ENCODE results near the gene FAH. TPM values are rescaled to one million over a fixed set of nuclear protein-coding genes. Genes with fewer than 3 reads are reported as not detected.
"Not testable (repeated sequence)": the region's sequence is repeated elsewhere in the genome, so short reads cannot be mapped to it uniquely, and the experiment has no call there.

The FAH gene
- total RNA-seq, 4 donors from 2014 or later, result 5.4 to 29.0 (median 11.2) TPM

DNA sequence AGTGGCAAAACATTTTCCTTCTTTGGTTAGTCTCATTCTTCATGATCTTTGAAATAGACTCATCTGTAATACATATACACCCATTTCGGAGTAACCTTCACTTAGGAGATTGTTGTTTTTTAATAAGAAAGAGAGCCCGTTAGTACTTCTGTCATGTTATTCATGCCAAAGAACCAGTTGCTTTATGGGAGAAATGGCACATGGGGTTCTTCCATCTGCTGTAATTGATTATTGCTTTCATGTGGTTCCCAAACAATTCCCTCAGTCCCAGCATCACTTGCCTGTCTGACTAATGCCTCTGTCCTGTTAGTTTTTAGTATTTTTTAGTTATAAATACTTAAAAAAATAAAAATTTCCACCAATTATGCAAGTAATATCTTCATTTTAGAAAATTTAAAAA is 33.8 kb upstream of the FAH start:
- H3K27ac ChIP-seq, result no peak overlapping the region
- H3K36me3 ChIP-seq, result no peaks in the 10 kb centered on the region
- intact Hi-C loops (cut with DNase I; ENCODE audit: low total_unique reads), result no loop called here
- no peaks in the 10 kb centered on the region for H3K4me1 ChIP-seq
- no peaks in the 10 kb centered on the region for H3K9me3 ChIP-seq
- no peaks in the 10 kb centered on the region for H3K27me3 ChIP-seq
- no peak overlapping the region for H3K4me3 ChIP-seq
- TF ChIP-seq POLR2A (IDR thresholded peaks at IDR 0.05), result no peak
- TF ChIP-seq, protein P1, sequence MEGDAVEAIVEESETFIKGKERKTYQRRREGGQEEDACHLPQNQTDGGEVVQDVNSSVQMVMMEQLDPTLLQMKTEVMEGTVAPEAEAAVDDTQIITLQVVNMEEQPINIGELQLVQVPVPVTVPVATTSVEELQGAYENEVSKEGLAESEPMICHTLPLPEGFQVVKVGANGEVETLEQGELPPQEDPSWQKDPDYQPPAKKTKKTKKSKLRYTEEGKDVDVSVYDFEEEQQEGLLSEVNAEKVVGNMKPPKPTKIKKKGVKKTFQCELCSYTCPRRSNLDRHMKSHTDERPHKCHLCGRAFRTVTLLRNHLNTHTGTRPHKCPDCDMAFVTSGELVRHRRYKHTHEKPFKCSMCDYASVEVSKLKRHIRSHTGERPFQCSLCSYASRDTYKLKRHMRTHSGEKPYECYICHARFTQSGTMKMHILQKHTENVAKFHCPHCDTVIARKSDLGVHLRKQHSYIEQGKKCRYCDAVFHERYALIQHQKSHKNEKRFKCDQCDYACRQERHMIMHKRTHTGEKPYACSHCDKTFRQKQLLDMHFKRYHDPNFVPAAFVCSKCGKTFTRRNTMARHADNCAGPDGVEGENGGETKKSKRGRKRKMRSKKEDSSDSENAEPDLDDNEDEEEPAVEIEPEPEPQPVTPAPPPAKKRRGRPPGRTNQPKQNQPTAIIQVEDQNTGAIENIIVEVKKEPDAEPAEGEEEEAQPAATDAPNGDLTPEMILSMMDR (IDR thresholded peaks at IDR 0.05), result no peak
- no peak for DNase-seq

DNA sequence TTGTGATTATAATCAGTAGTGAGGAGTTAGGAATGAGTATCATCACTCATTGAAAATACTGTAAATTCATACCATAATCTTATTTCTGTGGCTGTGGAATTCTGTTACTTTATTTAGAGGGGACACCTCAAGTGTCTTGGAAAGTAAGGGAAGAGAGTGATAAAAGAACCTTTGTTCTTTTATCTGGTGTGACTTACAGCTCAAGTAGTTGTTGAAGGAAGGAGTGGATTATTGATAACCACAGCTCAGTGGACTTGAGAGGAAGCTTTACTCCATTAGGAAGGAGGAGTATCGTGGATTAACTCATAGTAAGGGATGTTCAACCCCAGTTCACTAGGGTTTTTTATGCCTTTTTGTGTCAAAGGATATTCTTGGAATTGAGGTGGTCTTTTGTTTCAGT is 32.2 kb upstream of the FAH start:
- TF ChIP-seq POLR2A (IDR thresholded peaks at IDR 0.05), result no peak
- TF ChIP-seq, protein P1 (IDR thresholded peaks at IDR 0.05), result no peak
- intact Hi-C loops (cut with DNase I; ENCODE audit: low total_unique reads), result no loop called here
- DNase-seq, result no peak
- Histone ChIP-seq H3K27me3 (no peaks in the 10 kb centered on the region), H3K36me3 (no peaks in the 10 kb centered on the region), H3K27ac (no peak overlapping the region), H3K9me3 (no peaks in the 10 kb centered on the region), H3K4me1 (no peaks in the 10 kb centered on the region), H3K4me3 (no peak overlapping the region)

DNA sequence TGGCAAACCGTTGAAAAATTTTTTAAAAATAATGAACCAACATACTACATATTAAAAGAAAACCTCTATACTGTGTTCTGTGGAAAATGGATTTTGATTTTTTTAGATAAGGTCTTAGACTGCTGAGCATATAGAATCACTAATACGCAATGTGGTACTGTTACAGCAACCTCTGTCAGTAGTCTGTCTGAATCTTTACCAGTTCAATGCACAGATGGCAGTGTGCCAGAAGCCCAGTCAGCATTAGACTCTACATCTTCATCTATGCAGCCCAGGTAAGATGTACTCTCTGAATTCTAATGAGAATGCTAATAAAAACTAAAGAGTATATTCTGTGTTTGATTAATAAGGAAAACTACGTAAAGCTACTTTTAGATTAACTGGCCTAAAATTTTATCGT is 31.3 kb upstream of the FAH start:
- no peak overlapping the region for H3K4me3 ChIP-seq
- no peaks in the 10 kb centered on the region for H3K4me1 ChIP-seq
- H3K27ac ChIP-seq, result no peak overlapping the region
- TF ChIP-seq, protein P1 (IDR thresholded peaks at IDR 0.05), result no peak
- no peak for TF ChIP-seq POLR2A (IDR thresholded peaks at IDR 0.05)
- DNase-seq, result no peak
- intact Hi-C loops (cut with DNase I; ENCODE audit: low total_unique reads), result no loop called here
- H3K36me3 ChIP-seq, result no peaks in the 10 kb centered on the region
- H3K27me3 ChIP-seq, result no peaks in the 10 kb centered on the region
- H3K9me3 ChIP-seq, result no peaks in the 10 kb centered on the region

DNA sequence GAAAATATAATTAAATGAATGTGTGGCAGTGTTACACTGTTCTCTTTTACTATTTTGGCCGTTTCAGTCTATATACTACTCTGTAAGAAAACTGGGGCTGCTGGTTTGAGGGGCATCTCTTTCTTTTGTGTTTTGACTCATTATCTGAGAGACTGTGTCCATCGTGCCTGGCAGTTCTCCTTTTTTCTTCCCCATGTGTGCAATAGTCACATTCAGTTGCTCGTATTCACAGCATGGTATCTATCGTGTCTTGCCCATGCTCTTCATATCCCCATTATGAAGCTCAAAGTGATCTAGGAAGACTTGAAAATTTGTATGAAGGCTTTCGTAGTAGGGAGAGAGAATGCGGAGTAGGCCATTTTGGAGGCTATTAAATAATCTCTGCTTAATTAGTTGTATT is 29.8 kb upstream of the FAH start:
- Histone ChIP-seq H3K27ac (no peak overlapping the region), H3K4me1 (no peaks in the 10 kb centered on the region), H3K36me3 (no peaks in the 10 kb centered on the region), H3K4me3 (no peak overlapping the region), H3K9me3 (no peaks in the 10 kb centered on the region), H3K27me3 (no peaks in the 10 kb centered on the region)
- no peak for DNase-seq
- no peak for TF ChIP-seq POLR2A (IDR thresholded peaks at IDR 0.05)
- TF ChIP-seq, protein P1 (IDR thresholded peaks at IDR 0.05), result no peak
- intact Hi-C loops (cut with DNase I; ENCODE audit: low total_unique reads), result no loop called here

DNA sequence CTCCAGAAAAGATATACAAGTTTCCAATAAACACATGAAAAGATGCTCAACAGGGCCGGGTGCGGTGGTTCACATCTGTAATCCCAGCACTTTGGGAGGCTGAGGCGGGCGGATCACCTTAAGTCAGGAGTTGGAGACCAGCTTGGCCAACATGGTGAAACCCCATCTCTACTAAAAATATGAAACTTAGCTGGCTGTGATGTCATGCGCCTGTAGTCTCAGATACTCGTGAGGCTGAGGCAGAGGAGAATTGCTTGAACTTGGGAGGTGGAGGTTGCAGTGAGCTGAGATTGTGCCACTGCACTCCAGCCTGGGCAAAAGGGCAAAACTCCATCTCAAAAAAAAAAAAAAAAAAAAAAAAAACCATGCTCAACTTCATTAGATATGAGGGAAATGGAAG is 25.5 kb upstream of the FAH start:
- H3K27me3 ChIP-seq; H3K4me1 ChIP-seq; H3K9me3 ChIP-seq; DNase-seq; H3K27ac ChIP-seq; H3K36me3 ChIP-seq; intact Hi-C loops (cut with DNase I; ENCODE audit: low total_unique reads); H3K4me3 ChIP-seq: not testable (repeated sequence)

DNA sequence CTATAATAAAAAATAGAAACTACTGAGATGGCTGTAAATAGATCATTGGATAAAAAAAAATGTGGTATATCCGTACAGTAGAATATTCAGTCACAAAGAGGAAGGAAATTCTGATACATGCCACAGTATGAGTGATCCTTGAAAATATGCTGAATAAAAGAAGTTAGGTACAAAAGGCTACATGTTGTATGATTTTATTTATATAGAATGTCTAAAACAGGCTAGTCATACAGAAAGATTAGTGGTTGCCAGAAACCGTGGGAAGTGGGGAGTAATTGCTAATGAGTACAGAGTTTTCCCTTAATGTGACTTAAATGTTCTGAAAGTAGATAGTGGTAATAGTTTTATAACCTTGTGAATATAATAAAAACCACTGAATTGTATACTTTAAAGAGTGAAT is 24.9 kb upstream of the FAH start:
- intact Hi-C loops (cut with DNase I; ENCODE audit: low total_unique reads), result no loop called here
- TF ChIP-seq POLR2A (IDR thresholded peaks at IDR 0.05), result no peak
- TF ChIP-seq, protein P1 (IDR thresholded peaks at IDR 0.05), result no peak
- no peak for DNase-seq
- no peak overlapping the region for H3K27ac ChIP-seq
- H3K9me3 ChIP-seq, result no peaks in the 10 kb centered on the region
- no peak overlapping the region for H3K4me3 ChIP-seq
- no peaks in the 10 kb centered on the region for H3K36me3 ChIP-seq
- no peaks in the 10 kb centered on the region for H3K4me1 ChIP-seq
- H3K27me3 ChIP-seq, result no peaks in the 10 kb centered on the region

All from uterus (tissue), 4 donors.